ENCODE measurements around the gene SP7. TPM values are rescaled to one million over a fixed set of nuclear protein-coding genes. Genes with fewer than 3 reads are reported as not detected.

The SP7 gene
- total RNA-seq, 2 donors from 2014 or later = not detected

GRCh38 chr12:53352331-53353256 lies 16.4 kb upstream of the SP7 start:
- H3K4me3 ChIP-seq = no peak overlapping the region
- peak overlapping the region in 1 of 2 donors; percentile 41 for H3K9ac ChIP-seq (ENCODE audit: low read depth in 2 of 2, low read length in 2 of 2)
- intact Hi-C loops (cut with DNase I) = loop anchor here (2.0 kb wide), 1 partner anchor 68 kb away; no protein-coding TSS in a partner anchor
- DNase-seq = peak; percentile 91
- no peaks in the 10 kb centered on the region for H3K36me3 ChIP-seq
- no peaks in the 10 kb centered on the region for H3K9me3 ChIP-seq
- no peaks in the 10 kb centered on the region for H3K4me1 ChIP-seq
- peak; percentile 84 for TF ChIP-seq CTCF (IDR thresholded peaks at IDR 0.05)
- no peaks in the 10 kb centered on the region for H3K27me3 ChIP-seq
- peak overlapping the region; percentile 62 for H3K27ac ChIP-seq

- no peak for DNase-seq
- Histone ChIP-seq H3K4me1 (no peaks in the 10 kb centered on the region), H3K36me3 (no peaks in the 10 kb centered on the region), H3K9ac (ENCODE audit: low read depth in 2 of 2, low read length in 2 of 2) (no peak overlapping the region), H3K27ac (no peak overlapping the region), H3K27me3 (no peaks in the 10 kb centered on the region), H3K9me3 (no peaks in the 10 kb centered on the region), H3K4me3 (no peak overlapping the region)
- intact Hi-C loops (cut with DNase I) = no loop called here
- TF ChIP-seq CTCF (IDR thresholded peaks at IDR 0.05) = no peak
Measured at GRCh38 chr12:53347905-53348304, 11.8 kb upstream of the SP7 start.

GRCh38 chr12:53346491-53346890 lies 10.3 kb upstream of the SP7 start:
- Histone ChIP-seq H3K4me1 (no peaks in the 10 kb centered on the region), H3K27ac (no peak overlapping the region), H3K4me3 (no peak overlapping the region), H3K36me3 (no peaks in the 10 kb centered on the region), H3K9me3 (no peaks in the 10 kb centered on the region), H3K9ac (ENCODE audit: low read depth in 2 of 2, low read length in 2 of 2) (no peak overlapping the region), H3K27me3 (no peaks in the 10 kb centered on the region)
- intact Hi-C loops (cut with DNase I) = no loop called here
- DNase-seq = no peak
- no peak for TF ChIP-seq CTCF (IDR thresholded peaks at IDR 0.05)

GRCh38 chr12:53345486-53346188 lies 9.5 kb upstream of the SP7 start:
- Histone ChIP-seq H3K9ac (ENCODE audit: low read depth in 2 of 2, low read length in 2 of 2) (peak overlapping the region; percentile 78 to 86), H3K9me3 (no peaks in the 10 kb centered on the region), H3K4me3 (peak overlapping the region; percentile 63), H3K27me3 (no peaks in the 10 kb centered on the region), H3K4me1 (no peaks in the 10 kb centered on the region), H3K36me3 (no peaks in the 10 kb centered on the region), H3K27ac (peak overlapping the region; percentile 61)
- intact Hi-C loops (cut with DNase I) = no loop called here
- no peak for DNase-seq
- no peak for TF ChIP-seq CTCF (IDR thresholded peaks at IDR 0.05)

GRCh38 chr12:53344824-53345485 lies 8.8 kb upstream of the SP7 start:
- Histone ChIP-seq H3K4me1 (no peaks in the 10 kb centered on the region), H3K9ac (ENCODE audit: low read depth in 2 of 2, low read length in 2 of 2) (peak overlapping the region; percentile 78 to 86)
- intact Hi-C loops (cut with DNase I) = no loop called here

More at GRCh38 chr12:53344824-53345485, 8.8 kb upstream of the SP7 start:
- peak; percentile 69 for DNase-seq
- H3K27ac ChIP-seq = peak overlapping the region; percentile 61
- H3K27me3 ChIP-seq = no peaks in the 10 kb centered on the region
- no peaks in the 10 kb centered on the region for H3K9me3 ChIP-seq
- peak overlapping the region; percentile 63 for H3K4me3 ChIP-seq
- no peaks in the 10 kb centered on the region for H3K36me3 ChIP-seq
- peak; percentile 42 for TF ChIP-seq CTCF (IDR thresholded peaks at IDR 0.05)

All from colonic mucosa (tissue), 4 donors.